ENCODE data around the gene PLCH1.
"Not testable (repeated sequence)": the region's sequence is repeated elsewhere in the genome, so short reads cannot be mapped to it uniquely, and the experiment has no call there.

PLCH1 gene

DNA sequence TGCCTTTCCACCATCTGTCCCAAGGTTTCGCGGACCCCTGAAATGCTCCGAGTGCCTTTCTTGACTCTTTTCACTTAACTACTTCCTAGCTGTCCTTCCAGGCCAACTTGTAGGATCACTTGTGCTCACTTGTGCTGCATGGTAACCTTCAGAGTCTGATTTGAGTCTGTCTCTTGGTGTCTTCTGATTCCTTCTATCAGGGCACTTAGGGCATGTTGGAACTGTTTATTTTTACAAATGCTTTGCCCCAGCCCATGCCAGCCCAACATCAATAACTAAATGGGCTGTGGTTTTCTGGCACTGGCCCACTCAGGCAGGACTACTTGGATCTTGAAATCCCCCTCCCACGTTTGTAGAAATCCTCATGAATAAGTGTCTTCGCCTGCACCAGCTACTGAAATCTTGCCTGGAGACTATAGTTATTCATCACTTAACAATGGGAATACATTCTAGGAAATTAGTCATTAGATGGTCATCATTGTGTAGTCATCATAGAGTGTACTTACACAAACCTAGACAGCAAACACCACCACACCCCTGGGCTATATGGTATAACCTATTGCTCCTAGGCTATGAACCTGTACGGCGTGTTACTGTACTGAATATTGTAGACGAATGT is 328.3 kb downstream of the PLCH1 start:
- DNase-seq (ENCODE audit: low spot score), result no peak

- no peak for DNase-seq (ENCODE audit: low spot score)
These were observed 332.0 kb downstream of the PLCH1 start for GRCh38 chr3:155412904-155413303.

DNA sequence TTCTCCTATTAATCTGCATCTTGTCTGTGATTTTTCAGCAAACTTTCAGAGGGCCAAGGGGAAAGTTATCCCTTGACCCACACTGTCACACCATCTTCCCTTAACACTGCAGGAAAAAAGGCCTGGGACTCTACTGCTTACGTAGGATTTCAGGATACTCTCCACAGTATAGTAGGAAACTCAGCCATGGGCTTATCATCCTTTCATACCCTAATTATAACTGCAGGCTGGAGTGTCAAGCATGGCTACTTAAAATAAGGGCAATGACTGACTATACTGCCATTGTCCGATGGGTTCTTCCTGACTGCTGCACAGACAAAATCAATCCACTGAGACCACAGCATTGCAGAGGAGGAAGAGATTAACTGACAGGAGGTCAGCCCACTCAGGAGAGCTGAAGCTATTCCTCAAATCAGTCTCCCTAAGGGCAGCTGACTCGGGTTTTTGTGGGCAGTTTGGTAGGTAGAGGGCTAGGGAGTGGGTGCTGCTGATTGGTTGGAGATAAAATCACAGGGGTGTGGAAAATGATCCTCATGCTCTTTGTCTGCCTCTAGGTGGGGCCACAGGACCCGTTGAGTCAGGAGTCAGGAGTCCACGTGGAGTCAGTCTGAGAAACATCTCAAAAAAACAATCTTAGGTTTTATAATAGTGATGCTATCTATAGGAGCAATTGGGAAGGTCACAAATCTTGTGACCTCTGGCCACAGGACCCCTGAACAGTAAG is 333.2 kb downstream of the PLCH1 start:
- DNase-seq (ENCODE audit: low spot score), result peak; percentile 29

GRCh38 chr3:155409336-155409735 is 335.5 kb downstream of the PLCH1 start:
- no peak for DNase-seq (ENCODE audit: low spot score)

- DNase-seq (ENCODE audit: low spot score), result no peak
These were observed 336.9 kb downstream of the PLCH1 start for GRCh38 chr3:155407971-155408370.

DNA sequence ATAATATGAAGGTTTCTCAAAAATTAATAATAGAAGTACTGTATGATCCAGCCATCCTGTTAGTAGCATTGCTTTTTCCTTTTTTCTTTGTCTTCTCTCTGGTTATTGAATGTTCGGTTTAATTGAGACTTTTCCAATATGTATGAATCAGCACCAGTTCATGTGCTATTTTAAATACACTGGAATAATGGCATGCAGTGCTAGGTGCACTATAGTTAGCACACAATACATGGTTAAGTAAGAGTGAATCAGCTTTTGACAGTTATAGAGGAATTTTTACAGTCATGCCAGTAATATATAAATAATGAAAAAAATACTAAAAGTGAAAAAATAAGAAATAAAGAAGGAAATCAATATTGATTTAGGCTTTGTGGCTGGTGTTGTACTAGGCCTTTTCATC is 337.5 kb downstream of the PLCH1 start:
- DNase-seq (ENCODE audit: low spot score), result no peak

- no peak for DNase-seq (ENCODE audit: low spot score)
These were observed 340.4 kb downstream of the PLCH1 start for GRCh38 chr3:155404486-155404885.

GRCh38 chr3:155402656-155403055 is 342.2 kb downstream of the PLCH1 start:
- no peak for DNase-seq (ENCODE audit: low spot score)

DNA sequence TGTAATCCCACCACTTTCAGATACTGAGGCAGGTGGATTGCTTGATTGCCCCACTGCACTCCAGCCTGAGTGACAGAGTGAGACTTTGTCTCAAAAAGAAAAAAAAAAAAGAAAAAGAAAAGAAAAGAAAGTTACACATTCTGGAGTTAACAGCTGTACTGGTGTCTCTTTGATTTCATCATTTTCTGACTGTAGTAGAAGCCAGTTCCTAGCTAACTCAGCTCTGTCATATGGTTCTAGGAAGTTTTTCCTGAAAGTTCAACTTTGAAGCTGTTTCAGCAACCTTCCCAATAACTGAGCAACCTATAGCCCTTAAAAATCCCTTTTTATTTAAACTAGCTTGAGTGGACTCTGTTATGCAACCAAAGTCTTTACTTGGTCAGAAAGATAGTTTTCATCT is 346.8 kb downstream of the PLCH1 start:
- DNase-seq (ENCODE audit: low spot score), result no peak

DNA sequence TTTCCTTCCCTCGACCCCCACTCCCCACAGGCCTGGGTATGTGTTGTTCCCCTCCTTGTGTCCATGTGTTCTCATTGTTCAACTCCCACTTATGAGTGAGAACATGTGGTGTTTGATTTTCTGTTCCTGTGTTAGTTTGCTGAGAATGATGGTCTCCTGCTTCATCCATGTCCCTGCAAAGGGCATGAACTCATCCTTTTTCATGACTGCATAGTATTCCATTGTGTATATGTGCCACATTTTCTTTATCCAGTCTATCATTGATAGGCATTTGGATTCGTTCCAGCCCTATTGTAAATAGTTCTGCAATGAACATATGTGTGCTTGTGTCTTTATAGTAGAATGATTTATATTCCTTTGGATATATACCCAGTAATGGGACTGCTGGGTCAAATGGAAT is 350.0 kb downstream of the PLCH1 start:
- not testable (repeated sequence) for DNase-seq (ENCODE audit: low spot score)

DNA sequence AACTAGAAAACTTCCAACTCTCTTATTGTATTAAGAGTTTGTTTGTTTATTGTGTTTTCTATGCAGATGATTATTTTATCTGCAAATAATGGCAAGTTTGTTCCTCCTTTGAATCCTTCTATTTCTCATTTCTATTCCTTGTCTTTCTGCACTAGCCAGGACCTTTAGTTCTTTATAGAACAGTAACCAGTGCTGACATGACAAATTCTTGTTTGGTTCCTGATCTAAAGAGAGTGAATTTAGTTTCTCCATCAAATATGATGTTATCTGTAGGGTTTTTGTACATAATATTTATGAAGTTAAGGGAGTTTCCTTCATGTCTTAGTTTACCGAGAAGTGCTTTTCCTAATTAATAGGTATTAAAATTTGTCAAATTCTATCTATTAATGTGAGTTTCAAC is 350.6 kb downstream of the PLCH1 start:
- DNase-seq (ENCODE audit: low spot score), result no peak

DNA sequence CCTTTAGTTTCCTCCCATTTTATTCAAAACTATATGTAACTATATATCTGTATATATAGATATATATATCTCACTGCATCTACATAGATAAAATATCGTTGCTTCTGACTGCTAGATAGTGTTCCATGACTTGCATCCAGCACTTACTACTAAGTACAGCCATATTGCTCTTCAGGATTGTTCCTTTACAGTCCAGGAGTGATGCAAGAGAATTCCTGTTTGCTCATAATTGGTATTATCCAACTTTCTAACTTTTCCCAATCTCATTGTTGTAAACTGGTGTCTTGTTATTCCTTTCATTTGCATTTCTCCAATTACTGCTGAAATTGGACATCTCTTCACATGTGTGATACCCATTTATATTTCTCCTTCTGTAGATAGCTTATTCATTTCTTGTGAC is 351.6 kb downstream of the PLCH1 start:
- no peak for DNase-seq (ENCODE audit: low spot score)

DNA sequence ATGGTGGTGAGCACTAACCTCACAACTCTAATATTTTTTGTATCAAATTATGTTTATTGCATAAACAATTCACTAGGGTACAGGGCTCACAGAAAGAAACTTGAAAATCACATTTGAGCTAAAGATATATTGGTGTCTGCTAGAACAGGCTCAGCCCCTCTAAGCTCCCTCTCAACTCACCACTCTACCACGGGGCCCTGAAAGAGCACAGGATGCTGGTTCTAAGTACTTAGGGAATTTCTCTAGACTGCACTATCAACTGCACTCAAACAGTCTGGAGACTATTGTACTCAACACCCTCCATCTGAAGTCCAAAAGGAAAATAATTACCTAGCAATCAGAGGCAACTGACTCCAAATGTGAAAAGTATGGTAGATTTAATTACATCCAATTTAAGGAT is 352.7 kb downstream of the PLCH1 start:
- DNase-seq (ENCODE audit: low spot score), result no peak

DNA sequence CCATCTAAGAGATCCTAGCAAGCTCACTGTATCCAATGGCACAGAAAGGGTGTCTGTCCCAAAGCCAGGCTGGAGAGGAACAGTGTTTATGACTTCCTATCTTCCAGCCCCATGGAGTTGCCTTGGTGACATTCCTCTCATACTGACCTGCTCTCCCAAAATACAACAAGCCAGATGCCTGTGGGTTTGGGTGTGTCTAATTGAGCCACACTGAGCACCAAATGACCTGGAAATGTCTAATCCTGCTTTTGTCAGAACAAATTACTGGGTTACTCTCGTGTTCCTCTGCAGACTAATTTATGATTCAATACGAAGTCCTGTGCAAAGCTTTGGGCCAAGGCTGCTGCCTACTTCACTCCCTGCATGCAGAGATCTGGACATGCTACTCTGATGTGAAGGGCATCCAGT is 353.3 kb downstream of the PLCH1 start:
- no peak for DNase-seq (ENCODE audit: low spot score)

- no peak for DNase-seq (ENCODE audit: low spot score)
These were observed 353.8 kb downstream of the PLCH1 start for GRCh38 chr3:155391104-155391503.

GRCh38 chr3:155390351-155390750 is 354.5 kb downstream of the PLCH1 start:
- DNase-seq (ENCODE audit: low spot score), result no peak

GRCh38 chr3:155388417-155388816 is 356.5 kb downstream of the PLCH1 start:
- DNase-seq (ENCODE audit: low spot score), result no peak

DNA sequence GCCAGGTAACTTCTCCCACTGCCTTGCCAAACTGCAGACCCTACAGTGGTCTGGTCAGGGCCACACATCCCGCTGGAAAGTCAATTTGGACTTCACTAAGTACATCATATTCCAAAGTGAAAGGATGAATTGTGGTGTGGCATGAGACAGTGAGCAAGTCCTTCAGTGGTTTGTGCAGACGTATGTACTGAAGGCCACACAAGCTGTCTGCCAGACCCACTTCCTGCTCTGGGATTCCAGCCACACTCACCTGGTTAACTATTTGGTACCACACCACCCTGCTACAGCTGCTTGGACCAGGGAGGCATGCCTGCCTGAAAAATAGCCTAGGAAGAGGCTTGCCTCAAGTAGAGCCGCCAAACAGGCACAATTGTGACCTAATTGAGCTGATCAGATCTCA is 357.3 kb downstream of the PLCH1 start:
- DNase-seq (ENCODE audit: low spot score), result no peak

- DNase-seq (ENCODE audit: low spot score), result no peak
These were observed 358.0 kb downstream of the PLCH1 start for GRCh38 chr3:155386919-155387318.

GRCh38 chr3:155385896-155386625 is 358.8 kb downstream of the PLCH1 start:
- DNase-seq (ENCODE audit: low spot score), result no peak

DNA sequence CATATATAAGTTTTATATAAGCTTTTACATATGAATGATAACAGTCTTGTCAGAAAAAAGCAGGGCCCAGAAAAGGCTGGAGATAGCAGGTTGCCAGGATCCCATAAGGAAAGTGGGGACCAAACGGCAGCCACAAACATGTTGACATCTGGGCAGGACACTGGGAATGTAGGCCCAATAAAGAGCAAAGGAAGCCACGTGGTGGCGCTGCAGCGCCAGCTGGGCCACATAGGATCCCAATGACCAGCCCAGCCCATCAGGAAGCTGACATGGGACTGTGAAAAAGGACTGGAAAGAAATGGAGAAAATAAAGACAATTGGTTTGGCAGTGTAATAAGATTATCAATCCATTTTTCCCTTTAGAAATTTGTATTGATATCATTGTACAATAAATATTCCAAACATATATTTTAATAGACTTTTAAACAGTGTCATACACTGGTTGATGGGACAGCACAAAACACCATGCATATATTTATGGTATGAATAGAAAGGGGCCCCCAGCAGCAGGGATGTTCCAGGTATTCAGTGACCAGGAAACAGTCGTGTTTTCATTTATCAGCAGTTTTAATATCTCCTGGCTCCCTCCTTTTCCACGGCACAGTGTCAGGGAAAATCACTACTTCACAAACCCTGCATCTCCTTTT is 362.4 kb downstream of the PLCH1 start:
- peak; percentile 49 for DNase-seq (ENCODE audit: low spot score)

DNA sequence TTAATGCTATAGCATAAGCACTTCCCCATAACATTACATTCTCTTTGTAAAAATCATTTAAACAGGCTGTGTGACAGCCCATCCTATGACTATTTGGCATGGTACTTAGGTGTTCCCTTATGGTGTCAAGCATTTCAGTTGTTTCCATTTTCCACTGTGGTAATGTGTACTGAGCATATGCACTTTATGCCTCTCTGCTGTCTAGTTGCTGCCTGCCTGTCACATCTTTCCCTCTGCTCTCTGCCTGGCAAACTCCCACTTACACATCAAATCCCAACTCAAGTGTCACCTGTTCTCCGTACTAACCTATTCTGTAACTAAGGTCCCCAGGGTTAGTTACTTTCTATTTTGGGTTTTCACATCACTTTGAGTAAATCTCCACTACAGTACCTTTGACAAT is 367.0 kb downstream of the PLCH1 start:
- DNase-seq (ENCODE audit: low spot score), result no peak

DNA sequence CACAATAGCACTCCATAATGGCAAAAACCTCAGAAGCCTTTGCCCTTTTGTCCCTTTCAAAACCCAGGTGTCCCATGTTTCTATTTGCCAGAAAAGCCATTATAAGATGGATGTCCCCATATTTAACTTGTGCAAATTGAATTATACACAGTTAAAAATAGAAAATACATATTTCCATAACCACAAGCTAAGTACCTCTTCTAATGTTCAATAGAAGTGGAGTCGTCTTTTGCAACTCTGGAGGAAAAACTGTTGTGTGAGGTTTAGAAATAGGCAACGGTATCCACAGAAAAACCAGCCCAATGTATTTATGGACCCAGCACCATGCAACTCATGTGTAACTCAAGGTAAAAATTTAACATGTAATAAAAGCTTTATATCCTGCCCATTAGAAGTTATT is 367.8 kb downstream of the PLCH1 start:
- DNase-seq (ENCODE audit: low spot score), result no peak
